ENCODE results near the gene HSPB9. TPM values are rescaled to one million over a fixed set of nuclear protein-coding genes. Genes with fewer than 3 reads are reported as not detected.
A peak's percentile ranks its signal among the peaks of the same experiment; 100 is the strongest.

The HSPB9 gene
- 0.12 TPM for total RNA-seq
- long read RNA-seq, partial matches to known transcripts: 0 of 1 reads
- long read RNA-seq, other reads (novel, unspliced or antisense): 0 of 1 reads

GRCh38 chr17:42122371-42123303, at the start of gene HSPB9:
Gene HSPB9, plus strand, starts transcription at chr17:42122804. Its CDS starts 47 bp downstream, at chr17:42122851.
- peak; percentile 46 for ATAC-seq
- intact Hi-C loops (cut with micrococcal nuclease): no loop called here
- DNase-seq: peak; percentile 73

- intact Hi-C loops (cut with micrococcal nuclease): no loop called here
- DNase-seq: no peak
- ATAC-seq: no peak
Measured at GRCh38 chr17:42075789-42076188, 46.8 kb upstream of the HSPB9 start.

GRCh38 chr17:42076797-42077559, 45.6 kb upstream of the HSPB9 start:
- no peak for DNase-seq
- ATAC-seq: no peak
- intact Hi-C loops (cut with micrococcal nuclease): no loop called here

- intact Hi-C loops (cut with micrococcal nuclease): no loop called here
- ATAC-seq (no peak), DNase-seq (no peak)
Measured at GRCh38 chr17:42077755-42078154, 44.8 kb upstream of the HSPB9 start.

GRCh38 chr17:42078396-42079043, 44.1 kb upstream of the HSPB9 start:
- intact Hi-C loops (cut with micrococcal nuclease): no loop called here
- DNase-seq: no peak
- no peak for ATAC-seq

- intact Hi-C loops (cut with micrococcal nuclease): no loop called here
- ATAC-seq: no peak
- no peak for DNase-seq
Measured at GRCh38 chr17:42079541-42079940, 43.1 kb upstream of the HSPB9 start.

GRCh38 chr17:42081516-42082129, 41.0 kb upstream of the HSPB9 start:
- DNase-seq (no peak), ATAC-seq (no peak)

GRCh38 chr17:42087042-42087701, 35.4 kb upstream of the HSPB9 start:
- intact Hi-C loops (cut with micrococcal nuclease): loop anchor here (10.0 kb wide), 1 partner anchor 132 kb away; no protein-coding TSS in a partner anchor
- no peak for ATAC-seq

More at GRCh38 chr17:42081516-42082129, 41.0 kb upstream of the HSPB9 start:
- intact Hi-C loops (cut with micrococcal nuclease): loop anchor here (10.0 kb wide), 1 partner anchor 127 kb away; no protein-coding TSS in a partner anchor

GRCh38 chr17:42087736-42088705, 34.6 kb upstream of the HSPB9 start:
- DNase-seq (no peak), ATAC-seq (no peak)
- intact Hi-C loops (cut with micrococcal nuclease): loop anchor here (10.0 kb wide), 1 partner anchor 133 kb away; no protein-coding TSS in a partner anchor

More at GRCh38 chr17:42087042-42087701, 35.4 kb upstream of the HSPB9 start:
- no peak for DNase-seq

GRCh38 chr17:42088736-42089135, 33.9 kb upstream of the HSPB9 start:
- intact Hi-C loops (cut with micrococcal nuclease): loop anchor here (10.0 kb wide), 1 partner anchor 134 kb away; no protein-coding TSS in a partner anchor
- ATAC-seq (no peak), DNase-seq (no peak)

GRCh38 chr17:42090964-42091790, 31.4 kb upstream of the HSPB9 start:
- intact Hi-C loops (cut with micrococcal nuclease): no loop called here
- no peak for ATAC-seq
- DNase-seq: no peak

GRCh38 chr17:42092939-42093338, 29.7 kb upstream of the HSPB9 start:
- DNase-seq (no peak), ATAC-seq (no peak)
- intact Hi-C loops (cut with micrococcal nuclease): no loop called here

GRCh38 chr17:42094375-42095069, 28.1 kb upstream of the HSPB9 start:
- intact Hi-C loops (cut with micrococcal nuclease): no loop called here
- DNase-seq: no peak
- ATAC-seq: no peak

- DNase-seq: no peak
- no peak for ATAC-seq
- intact Hi-C loops (cut with micrococcal nuclease): no loop called here
Measured at GRCh38 chr17:42096360-42097111, 26.1 kb upstream of the HSPB9 start.

Measured in left ventricle myocardium superior (tissue), 1 donor.